Calu3 (cell line): Measurements from ENCODE around the gene SPATA6. TPM values are rescaled to one million over a fixed set of nuclear protein-coding genes. Genes with fewer than 3 reads are reported as not detected.
A peak's percentile ranks its signal among the peaks of the same experiment; 100 is the strongest.

Source experiments
- BruUV-seq: library from RNA; stranded (reverse); fragments of 400-500 nt; replicated peaks from 2 replicates; lab custom pipeline; 2021; lab: Mats Ljungman, UMichigan
- CTCF ChIA-PET: fragments of 300-600 bp; sonication (Branson Sonifier 250); formaldehyde crosslinking; loops from one replicate; lab custom pipeline; 2022; ENCODE audit warnings: antibody characterized with exemption; lab: Charles Lee
- DNase-seq: peaks from one replicate; pipeline ENCODE4 v3.0.0; 2022
- H3K27ac Mint-ChIP-seq: one replicate; pipeline ENCODE4 v1.8.0; 2022; ENCODE audit warnings: mixed read lengths; ENCODE audit not compliant: unreplicated experiment
- H3K27me3 Mint-ChIP-seq: one replicate; pipeline ENCODE4 v1.8.0; 2022; ENCODE audit warnings: mixed read lengths; ENCODE audit not compliant: unreplicated experiment
- H3K36me3 Mint-ChIP-seq: one replicate; pipeline ENCODE4 v1.8.0; 2022; ENCODE audit warnings: mild to moderate bottlenecking, moderate library complexity, mixed read lengths; ENCODE audit not compliant: insufficient read depth, unreplicated experiment
- H3K4me1 Mint-ChIP-seq: one replicate; pipeline ENCODE4 v1.8.0; 2022; ENCODE audit warnings: mild to moderate bottlenecking, low read depth, mixed read lengths; ENCODE audit not compliant: unreplicated experiment
- H3K4me3 Mint-ChIP-seq: one replicate; pipeline ENCODE4 v1.8.0; 2022; ENCODE audit warnings: mild to moderate bottlenecking, low read depth, moderate library complexity, mixed read lengths; ENCODE audit not compliant: unreplicated experiment
- H3K9me3 Mint-ChIP-seq: one replicate; pipeline ENCODE4 v1.8.0; 2022; ENCODE audit warnings: low read depth, mixed read lengths; ENCODE audit not compliant: unreplicated experiment
- CTCF ChIP-seq: fragments of 200-600 bp; IDR thresholded peaks from one replicate; pipeline ENCODE4 v1.8.0; 2022; ENCODE audit warnings: antibody characterized with exemption; ENCODE audit not compliant: unreplicated experiment
- intact Hi-C: fragments of 100-400 bp; cut with micrococcal nuclease; formaldehyde crosslinking; loops from one replicate; pipeline ENCODE4 v1.10.0; 2022; ENCODE audit not compliant: unreplicated experiment
- total RNA-seq: library from RNA; stranded (reverse); gene quantifications from 2 replicates; pipeline ENCODE4 v1.2.3, GENCODE V29; 2022

SPATA6 gene
- total RNA-seq, 1 experiment from 2014 or later: 15.7 TPM

- CTCF ChIA-PET: interaction anchor here (0.6 to 1.1 kb wide), 3 partner anchors 28 to 266 kb away, joined by 3 to 4 read pairs (median 4); no protein-coding TSS in a partner anchor
- DNase-seq: peak; percentile 35
- intact Hi-C loops: no loop called here
- Mint-ChIP-seq H3K36me3 (peaks cover 24% of the 10 kb centered on the region), H3K4me1 (peaks cover 22% of the 10 kb centered on the region), H3K27me3 (no peaks in the 10 kb centered on the region), H3K27ac (peak overlapping the region; percentile 87), H3K4me3 (peak overlapping the region; percentile 90), H3K9me3 (no peaks in the 10 kb centered on the region)
- BruUV-seq: TSS peak; percentile 27
- no peak for TF ChIP-seq CTCF
These were observed 2.2 kb downstream of the SPATA6 start for GRCh38 chr1:48469616-48470480.

GRCh38 chr1:48466594-48466993 lies 5.4 kb downstream of the SPATA6 start:
- Mint-ChIP-seq H3K27ac (no peak overlapping the region), H3K36me3 (peaks cover 14% of the 10 kb centered on the region), H3K27me3 (no peaks in the 10 kb centered on the region), H3K4me1 (peaks cover 22% of the 10 kb centered on the region), H3K9me3 (no peaks in the 10 kb centered on the region), H3K4me3 (no peak overlapping the region)
- TF ChIP-seq CTCF: no peak
- no TSS peak for BruUV-seq
- DNase-seq: no peak
- CTCF ChIA-PET: no interaction called here
- intact Hi-C loops: no loop called here

- intact Hi-C loops: no loop called here
- Mint-ChIP-seq H3K4me3 (no peak overlapping the region), H3K27me3 (no peaks in the 10 kb centered on the region), H3K27ac (no peak overlapping the region), H3K36me3 (no peaks in the 10 kb centered on the region), H3K9me3 (no peaks in the 10 kb centered on the region), H3K4me1 (no peaks in the 10 kb centered on the region)
- TF ChIP-seq CTCF: no peak
- CTCF ChIA-PET: no interaction called here
- BruUV-seq: no TSS peak
- no peak for DNase-seq
These were observed 9.2 kb downstream of the SPATA6 start for GRCh38 chr1:48462716-48463302.

GRCh38 chr1:48450505-48450904 lies 21.5 kb downstream of the SPATA6 start:
- intact Hi-C loops: no loop called here
- no TSS peak for BruUV-seq
- no peak for DNase-seq
- Mint-ChIP-seq H3K4me3 (no peak overlapping the region), H3K4me1 (no peaks in the 10 kb centered on the region), H3K27ac (no peak overlapping the region), H3K36me3 (no peaks in the 10 kb centered on the region), H3K9me3 (no peaks in the 10 kb centered on the region), H3K27me3 (no peaks in the 10 kb centered on the region)
- TF ChIP-seq CTCF: no peak
- CTCF ChIA-PET: interaction anchor here (0.7 to 1.9 kb wide), 3 partner anchors 25 to 340 kb away, joined by 3 to 6 read pairs (median 4); no protein-coding TSS in a partner anchor
